Fibroblast of peridontal ligament (primary cell): Measurements from ENCODE around the gene TMCC3.
"Not testable (repeated sequence)": the region's sequence is repeated elsewhere in the genome, so short reads cannot be mapped to it uniquely, and the experiment has no call there.

Experiments
- DNase-seq: peaks from one replicate; pipeline ENCODE4 v3.0.0-alpha.2; 2010; ENCODE audit errors: extremely low read depth

Gene TMCC3

GRCh38 chr12:94634717-94635116, 15.6 kb downstream of the TMCC3 start:
- DNase-seq = no peak

- DNase-seq = no peak
Observed at GRCh38 chr12:94633401-94633800, 17.0 kb downstream of the TMCC3 start.

DNA sequence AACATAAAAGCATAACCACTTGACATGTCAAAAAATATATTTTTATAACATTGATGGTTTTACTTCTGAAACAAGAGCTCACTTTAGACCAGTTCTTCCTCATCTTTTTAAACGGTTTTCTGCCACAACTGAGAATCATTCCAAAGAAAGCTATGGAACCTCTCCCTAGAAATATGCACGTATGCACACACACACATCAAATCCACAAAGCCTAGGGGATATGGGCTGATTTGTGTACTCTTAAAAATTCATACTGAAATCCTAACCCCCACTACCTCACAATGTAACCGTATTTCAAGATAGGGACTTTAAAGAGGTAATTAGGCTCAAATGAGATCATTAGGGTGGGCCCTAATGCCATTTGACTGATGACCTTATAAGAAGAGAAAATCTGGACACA, 19.3 kb downstream of the TMCC3 start:
- no peak for DNase-seq

GRCh38 chr12:94628819-94629472, 21.4 kb downstream of the TMCC3 start:
- DNase-seq = no peak

GRCh38 chr12:94628369-94628768, 22.0 kb downstream of the TMCC3 start:
- DNase-seq = no peak

- DNase-seq = no peak
Observed at GRCh38 chr12:94625531-94625930, 24.8 kb downstream of the TMCC3 start.

DNA sequence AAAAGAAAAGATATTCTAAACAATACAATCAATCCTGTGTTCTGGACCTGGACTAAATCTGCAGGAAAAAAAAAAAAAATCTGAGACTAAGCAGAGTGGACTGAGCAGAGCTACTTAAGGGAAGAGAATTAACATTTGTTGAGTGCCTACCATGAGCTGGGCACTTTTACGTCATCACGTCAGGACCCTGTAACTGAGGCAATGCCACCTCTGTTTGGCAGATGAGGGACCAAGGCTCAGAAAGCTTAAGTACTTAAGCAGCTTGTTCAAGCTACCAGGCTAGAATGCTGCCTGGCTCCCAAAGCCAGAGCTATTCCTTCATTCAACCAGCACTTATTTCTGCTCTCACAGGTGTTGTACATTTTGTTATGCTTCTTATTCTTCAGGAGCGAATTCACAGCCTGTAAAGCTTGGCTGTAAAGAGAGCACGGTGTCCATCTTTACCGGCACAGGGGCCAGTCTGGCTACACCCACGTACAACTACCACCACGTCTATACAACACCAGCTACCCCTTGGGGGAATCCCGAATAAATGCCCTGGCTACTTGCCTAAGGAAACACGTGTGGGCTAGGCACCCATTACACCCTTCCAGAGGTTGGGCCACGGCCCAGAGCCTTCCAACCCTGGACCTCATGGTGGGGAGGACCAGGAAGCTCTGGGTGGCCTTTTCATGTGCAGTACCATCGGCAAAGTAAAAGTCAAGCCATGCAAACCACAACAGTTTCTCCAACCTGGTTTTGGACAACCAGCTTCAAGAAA, 27.0 kb downstream of the TMCC3 start:
- no peak for DNase-seq

DNA sequence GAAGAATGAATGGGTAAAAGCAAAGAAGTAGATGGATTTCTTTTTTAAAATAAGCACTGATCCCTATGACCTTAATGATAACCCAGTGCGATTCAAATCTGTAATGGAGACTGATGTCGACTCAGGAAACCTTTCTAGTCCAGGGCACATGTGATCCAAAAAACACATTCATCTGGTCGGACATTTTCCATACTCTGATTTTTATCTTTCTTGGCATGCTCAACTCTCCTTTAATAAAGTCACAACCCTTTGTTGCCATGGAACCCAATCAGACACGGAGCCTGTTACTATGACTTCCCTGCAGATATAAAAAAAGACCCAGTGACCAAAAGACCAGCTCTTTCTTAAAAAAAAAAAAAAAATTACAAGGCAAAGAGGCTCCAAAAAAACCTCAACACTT, 27.9 kb downstream of the TMCC3 start:
- DNase-seq = peak; percentile 15

- peak; percentile 26 for DNase-seq
Observed at GRCh38 chr12:94621662-94622359, 28.5 kb downstream of the TMCC3 start.

GRCh38 chr12:94620621-94621020, 29.7 kb downstream of the TMCC3 start:
- DNase-seq = no peak

DNA sequence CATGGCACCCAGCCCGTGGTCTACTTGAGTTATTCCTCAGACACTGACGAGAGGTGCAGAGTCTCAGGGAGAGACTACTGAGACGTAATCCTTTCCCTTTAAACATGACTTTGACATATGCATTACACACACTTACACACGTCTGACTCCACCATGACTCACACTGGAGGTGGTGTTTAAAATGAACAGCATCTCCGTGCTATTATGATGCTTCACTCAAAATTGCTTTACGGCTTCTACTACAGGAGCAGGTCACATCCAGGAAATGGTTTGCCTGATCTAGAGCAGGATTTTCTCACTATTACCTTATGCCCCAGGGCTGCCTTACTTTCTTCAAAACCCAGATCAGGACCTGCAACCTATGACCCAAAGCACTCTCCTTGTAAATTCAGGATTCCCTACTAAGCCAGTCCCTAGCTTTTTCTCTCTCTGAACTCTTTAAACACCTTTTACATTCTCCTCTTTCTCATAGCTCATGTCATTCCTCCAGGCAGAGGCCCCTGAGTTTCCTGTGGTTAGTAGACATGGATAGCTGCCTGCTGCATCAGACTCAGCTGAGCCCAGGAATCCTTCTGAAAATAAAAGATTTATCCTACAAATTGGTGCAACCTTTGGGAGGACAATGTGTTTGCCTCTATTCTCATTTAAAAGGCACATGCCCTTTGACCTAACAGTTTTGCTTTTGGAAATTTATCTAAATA, 31.2 kb downstream of the TMCC3 start:
- DNase-seq = peak; percentile 79

DNA sequence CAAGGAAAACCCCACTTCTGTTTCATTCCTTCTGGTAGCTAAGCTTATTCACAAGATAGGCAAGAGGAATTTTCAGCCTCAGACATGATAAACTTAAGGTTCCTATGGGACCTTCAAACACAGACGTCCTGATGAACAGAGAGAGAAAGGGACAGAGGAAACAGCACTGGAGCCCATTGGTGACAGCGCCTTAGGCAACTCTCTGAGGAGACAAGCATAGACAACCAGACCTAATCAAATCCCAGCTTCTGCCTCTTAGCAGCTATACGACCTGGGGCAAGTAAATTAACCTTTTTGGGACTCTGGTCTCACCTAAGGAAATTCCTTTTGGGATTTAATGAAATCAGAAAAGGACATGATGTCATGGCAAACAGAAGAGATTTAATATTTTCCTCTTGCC, 33.3 kb downstream of the TMCC3 start:
- no peak for DNase-seq

DNA sequence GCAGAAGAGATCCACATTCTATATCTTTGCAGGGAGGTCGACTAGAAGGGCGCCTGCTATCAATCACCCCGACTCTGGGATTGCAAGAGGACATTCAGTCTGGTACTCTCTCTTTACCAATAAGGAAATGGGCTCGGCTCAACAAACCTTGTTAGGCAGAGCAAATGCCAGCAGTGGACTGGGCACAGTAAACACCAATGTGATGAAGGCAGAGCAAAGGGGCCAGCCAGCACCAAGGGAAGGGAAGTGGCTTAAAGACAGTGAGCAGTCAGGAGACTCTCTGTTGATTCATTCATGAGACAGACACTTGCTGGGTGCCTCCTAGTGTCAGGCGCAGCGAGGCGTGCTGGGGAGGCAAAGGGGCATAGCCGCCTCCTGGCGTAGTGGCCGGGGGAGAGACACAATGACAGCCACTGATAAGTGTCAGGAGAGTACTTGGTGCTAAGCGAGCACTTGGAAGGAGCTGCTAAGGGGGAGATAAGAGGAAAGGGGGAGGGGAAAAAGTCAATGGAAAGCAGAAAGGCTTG, 34.1 kb downstream of the TMCC3 start:
- DNase-seq = no peak

- DNase-seq = peak; percentile 48
Observed at GRCh38 chr12:94615260-94616181, 34.8 kb downstream of the TMCC3 start.

- DNase-seq = peak; percentile 18
Observed at GRCh38 chr12:94614288-94614721, 36.1 kb downstream of the TMCC3 start.

GRCh38 chr12:94609917-94610443, 40.4 kb downstream of the TMCC3 start:
- no peak for DNase-seq

- not testable (repeated sequence) for DNase-seq
Observed at GRCh38 chr12:94606810-94607209, 43.5 kb downstream of the TMCC3 start.

- DNase-seq = no peak
Observed at GRCh38 chr12:94604366-94604698, 46.0 kb downstream of the TMCC3 start.

DNA sequence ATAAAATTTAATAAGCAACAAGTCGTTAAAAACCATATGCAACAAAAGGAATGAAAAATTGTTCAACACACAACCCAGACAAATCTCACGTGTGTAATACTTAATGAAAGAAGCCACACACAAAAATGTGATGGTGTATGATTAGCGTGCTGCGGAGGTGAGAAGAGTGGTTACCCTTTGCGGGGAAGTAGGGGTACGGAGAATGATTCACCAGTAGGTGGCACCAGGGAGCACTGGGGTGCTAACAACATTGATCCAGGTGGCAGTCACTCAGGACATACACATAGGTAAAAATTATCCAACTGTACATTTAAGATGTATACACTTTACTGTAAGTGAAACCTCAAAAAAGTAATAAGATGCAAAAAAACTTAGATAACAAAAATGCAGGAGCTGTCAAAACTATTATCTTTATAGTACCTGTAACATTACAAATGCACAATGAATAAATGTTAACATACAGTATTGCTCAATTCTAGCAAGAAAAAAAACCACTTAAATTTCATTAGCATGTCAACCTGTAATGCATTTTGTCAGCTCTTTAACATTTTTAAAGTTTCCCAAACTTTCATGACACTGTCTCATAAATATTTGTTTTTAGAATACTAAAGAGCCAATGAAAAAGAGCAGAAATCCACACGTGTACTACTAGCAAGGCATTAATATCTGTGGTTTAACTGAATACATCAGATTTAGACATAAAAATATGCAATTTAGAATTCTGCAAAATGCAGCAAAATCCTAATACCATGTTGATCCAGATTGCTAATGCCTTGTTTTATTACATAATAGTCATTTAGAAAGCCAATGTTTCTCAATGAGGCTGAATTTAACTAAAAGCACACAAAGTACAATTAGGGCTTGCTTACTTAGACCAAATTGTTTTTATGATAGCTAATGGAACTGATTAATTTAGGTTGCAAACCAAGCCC, 46.7 kb downstream of the TMCC3 start:
- DNase-seq = no peak

DNA sequence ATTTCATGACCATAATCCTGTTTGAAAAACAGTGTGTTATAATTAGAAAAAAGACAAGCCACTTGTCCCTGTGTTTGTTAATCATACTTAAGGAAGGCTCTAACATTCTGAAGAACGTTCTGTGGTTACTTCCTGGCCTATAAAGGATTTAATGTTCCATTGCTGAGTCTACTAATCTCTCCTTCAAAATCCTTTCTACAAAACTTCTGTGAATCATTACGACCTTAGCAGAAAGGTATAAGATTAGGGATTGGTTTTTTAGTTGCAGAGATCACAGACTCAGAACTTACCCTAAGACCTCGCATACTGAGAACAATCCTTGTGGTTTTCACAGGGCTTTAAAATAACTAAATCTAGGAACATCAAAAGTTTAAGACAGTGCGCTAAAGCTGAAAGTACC, 48.3 kb downstream of the TMCC3 start:
- no peak for DNase-seq
